ENCODE data around the gene MEIOC. TPM values are rescaled to one million over a fixed set of nuclear protein-coding genes. Genes with fewer than 3 reads are reported as not detected.

The MEIOC gene
- total RNA-seq, 1 experiment from 2014 or later: 3.0 TPM

DNA sequence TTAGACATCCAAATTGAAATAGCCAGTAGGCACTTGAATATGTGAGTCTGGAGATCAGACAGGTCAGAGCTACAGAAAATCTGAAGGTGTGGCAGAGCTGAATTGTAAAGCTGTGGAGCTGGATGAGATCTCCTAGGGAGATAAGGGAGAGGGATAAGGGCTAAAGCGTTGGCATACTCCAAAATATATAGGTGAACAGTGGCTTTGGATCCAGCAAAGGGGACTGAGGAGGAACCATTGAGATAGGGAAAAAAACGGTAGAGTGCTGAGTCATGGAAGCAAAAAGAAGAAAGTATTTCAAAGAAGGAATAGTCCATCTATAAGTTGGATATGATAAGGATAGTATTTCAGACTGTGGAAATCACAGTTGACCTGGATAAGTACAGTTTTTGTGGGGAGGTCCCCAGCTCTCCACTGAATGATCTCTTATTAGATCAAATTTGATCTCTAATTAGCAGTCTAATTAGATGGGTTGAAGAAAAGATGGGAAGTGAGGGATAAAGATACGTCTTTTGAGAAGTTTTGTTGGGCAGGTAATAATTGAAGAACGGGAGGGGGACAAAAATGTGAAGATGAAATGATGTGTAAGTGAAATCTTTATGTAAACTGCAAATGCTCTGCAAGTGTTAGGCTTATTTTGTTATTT lies 51.6 kb downstream of the MEIOC start:
- Histone ChIP-seq H4K91ac (ENCODE audit: insufficient read length, low read depth, low read length) (no peak overlapping the region), H3K9me3 (ENCODE audit: control insufficient read depth, low read depth, low read length) (no peaks in the 10 kb centered on the region), H3K9ac (ENCODE audit: extremely low read depth, insufficient read length, low read length) (peak overlapping the region; percentile 90), H2BK12ac (ENCODE audit: insufficient read length, low read depth, low read length) (no peak overlapping the region), H3K56ac (ENCODE audit: insufficient read length, low read depth, low read length) (no peak overlapping the region), H2BK20ac (ENCODE audit: low read depth, low read length, poor library complexity, severe bottlenecking) (no peak overlapping the region), H3K27me3 (ENCODE audit: insufficient read depth, low read length) (no peaks in the 10 kb centered on the region), H2BK120ac (ENCODE audit: low read depth, low read length, poor library complexity, severe bottlenecking) (no peak overlapping the region), H3K4me1 (ENCODE audit: insufficient read depth, low read length) (no peaks in the 10 kb centered on the region), H4K8ac (replicated peaks; ENCODE audit: insufficient read length, low read depth, low read length) (no peak overlapping the region), H3T11ph (ENCODE audit: low read length) (no peak overlapping the region), H2BK15ac (ENCODE audit: low read depth, low read length) (no peak overlapping the region), H2BK5ac (ENCODE audit: insufficient read length, low read length) (no peak overlapping the region), H3K79me1 (ENCODE audit: insufficient read depth, low read depth, low read length, poor library complexity, severe bottlenecking) (no peaks in the 10 kb centered on the region), H2AFZ (ENCODE audit: low read length) (peak overlapping the region; percentile 94), H4K5ac (ENCODE audit: insufficient read length, low read depth, low read length) (no peak overlapping the region), H3K4ac (ENCODE audit: low read depth, low read length) (no peak overlapping the region), H2AK5ac (ENCODE audit: insufficient read length, low read length) (no peak overlapping the region), H3K4me2 (ENCODE audit: insufficient read depth, insufficient read length, low read length) (peak overlapping the region; percentile 81), H3K79me2 (ENCODE audit: insufficient read depth, low read length) (no peaks in the 10 kb centered on the region), H3K18ac (ENCODE audit: insufficient read length, low read depth, low read length) (no peak overlapping the region), H3K23ac (ENCODE audit: insufficient read length, low read depth, low read length) (no peak overlapping the region), H4K20me1 (ENCODE audit: control insufficient read depth, insufficient read depth, insufficient read length) (no peaks in the 10 kb centered on the region), H3K23me2 (ENCODE audit: insufficient read length, low read depth, low read length, poor library complexity, severe bottlenecking) (peaks cover 7% of the 10 kb centered on the region), H3K14ac (ENCODE audit: insufficient read depth, low read length) (no peak overlapping the region), H3K27ac (ENCODE audit: insufficient read length, low read depth, low read length) (no peak overlapping the region)
- peaks cover 5 to 8% of the 10 kb centered on the region in 2 experiments for H3K4me1 Mint-ChIP-seq
- H3K4me3 Mint-ChIP-seq: no peak overlapping the region
- TF ChIP-seq, protein P1, sequence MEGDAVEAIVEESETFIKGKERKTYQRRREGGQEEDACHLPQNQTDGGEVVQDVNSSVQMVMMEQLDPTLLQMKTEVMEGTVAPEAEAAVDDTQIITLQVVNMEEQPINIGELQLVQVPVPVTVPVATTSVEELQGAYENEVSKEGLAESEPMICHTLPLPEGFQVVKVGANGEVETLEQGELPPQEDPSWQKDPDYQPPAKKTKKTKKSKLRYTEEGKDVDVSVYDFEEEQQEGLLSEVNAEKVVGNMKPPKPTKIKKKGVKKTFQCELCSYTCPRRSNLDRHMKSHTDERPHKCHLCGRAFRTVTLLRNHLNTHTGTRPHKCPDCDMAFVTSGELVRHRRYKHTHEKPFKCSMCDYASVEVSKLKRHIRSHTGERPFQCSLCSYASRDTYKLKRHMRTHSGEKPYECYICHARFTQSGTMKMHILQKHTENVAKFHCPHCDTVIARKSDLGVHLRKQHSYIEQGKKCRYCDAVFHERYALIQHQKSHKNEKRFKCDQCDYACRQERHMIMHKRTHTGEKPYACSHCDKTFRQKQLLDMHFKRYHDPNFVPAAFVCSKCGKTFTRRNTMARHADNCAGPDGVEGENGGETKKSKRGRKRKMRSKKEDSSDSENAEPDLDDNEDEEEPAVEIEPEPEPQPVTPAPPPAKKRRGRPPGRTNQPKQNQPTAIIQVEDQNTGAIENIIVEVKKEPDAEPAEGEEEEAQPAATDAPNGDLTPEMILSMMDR (conservative IDR thresholded peaks at IDR 0.05): no peak
- WGBS (ENCODE audit: extremely low coverage, insufficient read length, low lambda C conversion rate): 100% methylated on average over 2 of the region's 4 CpGs
- DNase-seq: no peak
- peaks cover 9% of the 10 kb centered on the region for H3K27me3 Mint-ChIP-seq (ENCODE audit: low read depth)
- H3K27ac Mint-ChIP-seq: no peak overlapping the region
- no peaks in the 10 kb centered on the region for H3K9me3 Mint-ChIP-seq
- peaks cover 3 to 5% (median 3%) of the 10 kb centered on the region in 3 experiments; a peak in 5 of 7 replicates for H3K36me3 Mint-ChIP-seq (ENCODE audit: insufficient read depth in 1 of 3, low read depth in 3 of 3)

All from H9 (cell line).